HepG2 (cell line): ENCODE results near the gene UBE2O. TPM values are rescaled to one million over a fixed set of nuclear protein-coding genes. Genes with fewer than 3 reads are reported as not detected.

Experiments
- ARID3A ChIP-seq: IDR thresholded peaks from 2 replicates; pipeline ENCODE4 v1.6.1; 2012; ENCODE audit warnings: low read depth, low read length, improper control_type of control experiment
- HOXA7 ChIP-seq: sonication (generic); formaldehyde crosslinking; IDR thresholded peaks from 2 replicates; pipeline ENCODE4 v1.8.1; 2022; ENCODE audit warnings: mild to moderate bottlenecking, missing genetic modification reagents, moderate library complexity
- ZNF296 ChIP-seq: sonication (generic); formaldehyde crosslinking; conservative IDR thresholded peaks from 2 replicates; pipeline ENCODE4 v1.5.0; 2020; ENCODE audit warnings: mild to moderate bottlenecking, missing genetic modification reagents
- ZNF318 ChIP-seq: sonication (generic); formaldehyde crosslinking; IDR thresholded peaks from 2 replicates; pipeline ENCODE4 v1.4.0; 2020; ENCODE audit warnings: mild to moderate bottlenecking, missing genetic modification reagents
- ZNF598 ChIP-seq: sonication (generic); formaldehyde crosslinking; IDR thresholded peaks from 2 replicates; pipeline ENCODE4 v1.5.1; 2020; ENCODE audit warnings: mild to moderate bottlenecking, missing genetic modification reagents, borderline replicate concordance
- ZSCAN31 ChIP-seq: sonication (generic); formaldehyde crosslinking; IDR thresholded peaks from 2 replicates; pipeline ENCODE4 v1.5.0; 2020; ENCODE audit warnings: low read depth, mild to moderate bottlenecking, missing genetic modification reagents
- polyA plus RNA-seq, 8 experiments: library from polyadenylated mRNA; depleted of rRNA in 3 of 8; stranded (reverse) in 7 of 8; unstranded in 1 of 8; fragments of >200 nt; fragmentation: Illumina TruSeq in 4 of 8; extraction: Trizol in 4 of 8; gene quantifications; 2 replicates each; pipeline versions ENCODE4 v1.2.1 to v1.2.3, GENCODE V29; 2011 to 2016; ENCODE audit warnings: low read depth in 4 of 8, missing spikeins in 1 of 8, mixed read lengths in 1 of 8; ENCODE audit not compliant: insufficient read depth in 1 of 8
- total RNA-seq, 5 experiments: library from RNA; depleted of rRNA; stranded (reverse); fragments of >200 nt; fragmentation: Illumina TruSeq; extraction: Trizol; gene quantifications; 2 replicates each; pipeline ENCODE4 v1.2.3, GENCODE V29; 2016; ENCODE audit warnings: low read depth in 1 of 5
- TF ChIP-seq, protein P1 (sequence below): sonication (generic); formaldehyde crosslinking; IDR thresholded peaks from 2 replicates; pipeline ENCODE4 v1.4.0; 2020; ENCODE audit warnings: mild to moderate bottlenecking, missing genetic modification reagents, borderline replicate concordance
- TF ChIP-seq, protein P2 (sequence below): sonication (generic); formaldehyde crosslinking; IDR thresholded peaks from 2 replicates; pipeline ENCODE4 v1.4.0; 2020; ENCODE audit warnings: missing genetic modification reagents, borderline replicate concordance

UBE2O gene
- total and polyA plus RNA-seq, 2 of the 13 experiments (the other 11 are each of a cell fraction or from before 2014, with no cell fraction given), result 21.5 to 23.5 TPM

- TF ChIP-seq, protein P1, sequence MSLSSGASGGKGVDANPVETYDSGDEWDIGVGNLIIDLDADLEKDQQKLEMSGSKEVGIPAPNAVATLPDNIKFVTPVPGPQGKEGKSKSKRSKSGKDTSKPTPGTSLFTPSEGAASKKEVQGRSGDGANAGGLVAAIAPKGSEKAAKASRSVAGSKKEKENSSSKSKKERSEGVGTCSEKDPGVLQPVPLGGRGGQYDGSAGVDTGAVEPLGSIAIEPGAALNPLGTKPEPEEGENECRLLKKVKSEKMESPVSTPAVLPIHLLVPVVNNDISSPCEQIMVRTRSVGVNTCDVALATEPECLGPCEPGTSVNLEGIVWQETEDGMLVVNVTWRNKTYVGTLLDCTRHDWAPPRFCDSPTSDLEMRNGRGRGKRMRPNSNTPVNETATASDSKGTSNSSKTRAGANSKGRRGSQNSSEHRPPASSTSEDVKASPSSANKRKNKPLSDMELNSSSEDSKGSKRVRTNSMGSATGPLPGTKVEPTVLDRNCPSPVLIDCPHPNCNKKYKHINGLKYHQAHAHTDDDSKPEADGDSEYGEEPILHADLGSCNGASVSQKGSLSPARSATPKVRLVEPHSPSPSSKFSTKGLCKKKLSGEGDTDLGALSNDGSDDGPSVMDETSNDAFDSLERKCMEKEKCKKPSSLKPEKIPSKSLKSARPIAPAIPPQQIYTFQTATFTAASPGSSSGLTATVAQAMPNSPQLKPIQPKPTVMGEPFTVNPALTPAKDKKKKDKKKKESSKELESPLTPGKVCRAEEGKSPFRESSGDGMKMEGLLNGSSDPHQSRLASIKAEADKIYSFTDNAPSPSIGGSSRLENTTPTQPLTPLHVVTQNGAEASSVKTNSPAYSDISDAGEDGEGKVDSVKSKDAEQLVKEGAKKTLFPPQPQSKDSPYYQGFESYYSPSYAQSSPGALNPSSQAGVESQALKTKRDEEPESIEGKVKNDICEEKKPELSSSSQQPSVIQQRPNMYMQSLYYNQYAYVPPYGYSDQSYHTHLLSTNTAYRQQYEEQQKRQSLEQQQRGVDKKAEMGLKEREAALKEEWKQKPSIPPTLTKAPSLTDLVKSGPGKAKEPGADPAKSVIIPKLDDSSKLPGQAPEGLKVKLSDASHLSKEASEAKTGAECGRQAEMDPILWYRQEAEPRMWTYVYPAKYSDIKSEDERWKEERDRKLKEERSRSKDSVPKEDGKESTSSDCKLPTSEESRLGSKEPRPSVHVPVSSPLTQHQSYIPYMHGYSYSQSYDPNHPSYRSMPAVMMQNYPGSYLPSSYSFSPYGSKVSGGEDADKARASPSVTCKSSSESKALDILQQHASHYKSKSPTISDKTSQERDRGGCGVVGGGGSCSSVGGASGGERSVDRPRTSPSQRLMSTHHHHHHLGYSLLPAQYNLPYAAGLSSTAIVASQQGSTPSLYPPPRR (CRISPR knock-in tag), result peak; percentile 61; the same call in 1 of the 2 replicates
- TF ChIP-seq ZNF296 (CRISPR knock-in tag), result 0 out of 2 replicates have a peak, but pooled peaks have one; percentile 65
- TF ChIP-seq ZSCAN31 (CRISPR knock-in tag), result 0 out of 2 replicates have a peak, but pooled peaks have one; percentile 3
- TF ChIP-seq, protein P2, sequence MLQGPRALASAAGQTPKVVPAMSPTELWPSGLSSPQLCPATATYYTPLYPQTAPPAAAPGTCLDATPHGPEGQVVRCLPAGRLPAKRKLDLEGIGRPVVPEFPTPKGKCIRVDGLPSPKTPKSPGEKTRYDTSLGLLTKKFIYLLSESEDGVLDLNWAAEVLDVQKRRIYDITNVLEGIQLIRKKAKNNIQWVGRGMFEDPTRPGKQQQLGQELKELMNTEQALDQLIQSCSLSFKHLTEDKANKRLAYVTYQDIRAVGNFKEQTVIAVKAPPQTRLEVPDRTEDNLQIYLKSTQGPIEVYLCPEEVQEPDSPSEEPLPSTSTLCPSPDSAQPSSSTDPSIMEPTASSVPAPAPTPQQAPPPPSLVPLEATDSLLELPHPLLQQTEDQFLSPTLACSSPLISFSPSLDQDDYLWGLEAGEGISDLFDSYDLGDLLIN, result no peak
- no peak for TF ChIP-seq ARID3A
- peak; percentile 57; the same call in 1 of the 2 replicates for TF ChIP-seq ZNF318 (CRISPR knock-in tag)
- no peak for TF ChIP-seq HOXA7 (CRISPR knock-in tag)
- TF ChIP-seq ZNF598, result peak; percentile 61; the same call in 1 of the 2 replicates
Measured at GRCh38 chr17:76501827-76502307, 48.9 kb upstream of the UBE2O start (continued).
